NB4 (cell line): ENCODE data around the gene EEIG1.
"Not testable (repeated sequence)": the region's sequence is repeated elsewhere in the genome, so short reads cannot be mapped to it uniquely, and the experiment has no call there.

Experiments used
- DNase-seq: peaks from one replicate; pipeline ENCODE4 v3.0.0; 2010; ENCODE audit warnings: low read depth
- H3K4me3 ChIP-seq: one replicate; pipeline ENCODE4 v1.5.1; 2011; ENCODE audit warnings: mild to moderate bottlenecking, low read depth, low read length, moderate library complexity
- CTCF ChIP-seq: IDR thresholded peaks from one replicate; pipeline ENCODE4 v1.5.1; 2012; ENCODE audit warnings: low read depth, low read length
- MYC ChIP-seq: IDR thresholded peaks from 2 replicates; pipeline ENCODE4 v1.6.1; 2011; ENCODE audit warnings: low read depth, low read length
- POLR2A ChIP-seq: IDR thresholded peaks from 2 replicates; pipeline ENCODE4 v1.6.1; 2011; ENCODE audit warnings: mild to moderate bottlenecking; ENCODE audit not compliant: insufficient read length; ENCODE audit errors: extremely low read depth
- TF ChIP-seq, protein P1 (sequence below): IDR thresholded peaks from 2 replicates; pipeline ENCODE4 v1.6.1; 2011; ENCODE audit warnings: low read depth, low read length

EEIG1 gene

GRCh38 chr9:128024761-128025308 is 44.0 kb upstream of the EEIG1 start:
- TF ChIP-seq MYC (no peak), CTCF (no peak), POLR2A (no peak)
- TF ChIP-seq, protein P1, sequence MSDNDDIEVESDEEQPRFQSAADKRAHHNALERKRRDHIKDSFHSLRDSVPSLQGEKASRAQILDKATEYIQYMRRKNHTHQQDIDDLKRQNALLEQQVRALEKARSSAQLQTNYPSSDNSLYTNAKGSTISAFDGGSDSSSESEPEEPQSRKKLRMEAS = no peak
- no peak overlapping the region for H3K4me3 ChIP-seq
- no peak for DNase-seq

DNA sequence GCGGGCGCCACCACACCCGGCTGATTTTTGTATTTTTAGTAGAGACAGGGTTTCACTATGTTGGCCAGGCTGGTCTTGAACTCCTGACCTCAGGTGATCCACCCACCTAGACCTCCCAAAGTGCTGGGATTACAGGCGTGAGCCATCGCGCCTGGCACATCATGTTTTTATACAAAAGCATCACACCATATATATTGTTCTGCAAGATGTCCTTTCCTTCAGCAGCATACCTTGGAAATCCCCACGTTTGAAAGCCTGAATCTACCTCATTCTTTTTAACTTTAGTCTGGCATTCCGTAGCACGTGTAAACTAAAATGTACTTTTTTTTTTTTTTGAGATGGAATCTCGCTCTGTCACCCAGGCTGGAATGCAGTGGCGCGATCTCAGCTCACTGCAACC is 42.9 kb upstream of the EEIG1 start:
- H3K4me3 ChIP-seq = not testable (repeated sequence)

GRCh38 chr9:128022886-128023285 is 42.1 kb upstream of the EEIG1 start:
- DNase-seq = no peak
- H3K4me3 ChIP-seq = no peak overlapping the region
- no peak for TF ChIP-seq POLR2A
- TF ChIP-seq, protein P1 = no peak
- TF ChIP-seq CTCF = no peak
- TF ChIP-seq MYC = no peak

More for the DNA sequence above, 42.9 kb upstream of the EEIG1 start:
- not testable (repeated sequence) for DNase-seq

GRCh38 chr9:128021098-128021497 is 40.3 kb upstream of the EEIG1 start:
- DNase-seq = no peak
- TF ChIP-seq, protein P1 = no peak
- no peak for TF ChIP-seq CTCF
- no peak for TF ChIP-seq POLR2A
- no peak for TF ChIP-seq MYC
- no peak overlapping the region for H3K4me3 ChIP-seq

- TF ChIP-seq CTCF = peak; percentile 57
- TF ChIP-seq, protein P1 = no peak
- TF ChIP-seq MYC = no peak
- no peak for TF ChIP-seq POLR2A
- H3K4me3 ChIP-seq = no peak overlapping the region
- DNase-seq = no peak
These were observed 39.9 kb upstream of the EEIG1 start for GRCh38 chr9:128020692-128021091.

DNA sequence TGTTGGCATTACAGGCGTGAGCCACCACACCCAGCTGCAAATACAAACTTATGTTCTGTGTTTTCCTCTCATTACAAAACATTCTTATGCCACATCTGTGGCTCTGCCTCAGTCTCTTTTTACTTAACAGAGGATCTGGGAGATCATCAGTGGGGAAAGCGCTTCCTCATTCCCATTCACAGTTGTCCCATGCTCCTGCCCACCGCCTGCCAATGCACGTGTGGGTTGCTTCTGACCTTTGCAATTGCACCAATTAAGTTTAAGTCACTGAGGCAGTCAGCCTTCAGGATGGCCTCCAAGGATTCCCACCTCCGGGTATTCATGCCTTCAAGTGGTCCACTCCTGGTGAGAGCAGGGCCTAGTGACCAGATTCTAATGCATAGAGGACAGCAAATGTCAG is 34.9 kb upstream of the EEIG1 start:
- no peak for DNase-seq
- TF ChIP-seq, protein P1 = no peak
- no peak for TF ChIP-seq POLR2A
- TF ChIP-seq CTCF = no peak
- no peak for TF ChIP-seq MYC
- no peak overlapping the region for H3K4me3 ChIP-seq
